ENCODE results near the gene PRLR.

- TF ChIP-seq EZH2 (optimal IDR thresholded peaks at IDR 0.05; ENCODE audit: low read depth, low read length), result no peak
- no peak for TF ChIP-seq CTCF (IDR thresholded peaks at IDR 0.05; ENCODE audit: low read length)
- TF ChIP-seq EZH2phosphoT487 (IDR thresholded peaks at IDR 0.05; ENCODE audit: low read length), result no peak
Observed at GRCh38 chr5:35160486-35161116, 69.7 kb downstream of the PRLR start.

All from MM.1S (cell line).